GM23248 (cell line): ENCODE data around the gene CDYL. TPM values are rescaled to one million over a fixed set of nuclear protein-coding genes. Genes with fewer than 3 reads are reported as not detected.
"Not testable (repeated sequence)": the region's sequence is repeated elsewhere in the genome, so short reads cannot be mapped to it uniquely, and the experiment has no call there.

Source experiments
- DNase-seq: peaks from one replicate; pipeline ENCODE4 v3.0.0-alpha.2; 2015
- H2AFZ ChIP-seq: fragments of 200-600 bp; sonication (generic); 2 replicates; pipeline ENCODE4 v1.6.1; 2016; ENCODE audit warnings: antibody characterized with exemption
- H3F3A ChIP-seq: fragments of 200-600 bp; sonication (generic); 2 replicates; pipeline ENCODE4 v1.6.1; 2016; ENCODE audit warnings: mild to moderate bottlenecking, antibody characterized with exemption, mixed run types; ENCODE audit not compliant: insufficient read depth
- H3K27ac ChIP-seq: fragments of 200-600 bp; sonication (generic); 2 replicates; pipeline ENCODE4 v1.5.1; 2016; ENCODE audit warnings: mild to moderate bottlenecking
- H3K27me3 ChIP-seq: fragments of 200-600 bp; sonication (generic); replicated peaks from 2 replicates; pipeline ENCODE4 v1.6.1; 2016; ENCODE audit warnings: mild to moderate bottlenecking; ENCODE audit not compliant: insufficient read depth
- H3K36me3 ChIP-seq: fragments of 200-600 bp; sonication (generic); 2 replicates; pipeline ENCODE4 v1.6.1; 2016; ENCODE audit warnings: low read depth, mild to moderate bottlenecking
- H3K4me1 ChIP-seq: fragments of 200-600 bp; sonication (generic); 2 replicates; pipeline ENCODE4 v1.6.1; 2016; ENCODE audit warnings: mild to moderate bottlenecking; ENCODE audit not compliant: insufficient read depth
- H3K4me2 ChIP-seq: fragments of 200-600 bp; sonication (generic); one replicate; pipeline ENCODE4 v1.6.1; 2016; ENCODE audit warnings: mild to moderate bottlenecking; ENCODE audit not compliant: unreplicated experiment
- H3K4me3 ChIP-seq: fragments of 200-600 bp; sonication (generic); 2 replicates; pipeline ENCODE4 v1.5.1; 2016; ENCODE audit warnings: mild to moderate bottlenecking
- H3K79me2 ChIP-seq: fragments of 200-600 bp; sonication (generic); 2 replicates; pipeline ENCODE4 v1.6.1; 2016; ENCODE audit warnings: mild to moderate bottlenecking; ENCODE audit not compliant: insufficient read depth
- H3K9ac ChIP-seq: fragments of 200-600 bp; sonication (generic); 2 replicates; pipeline ENCODE4 v1.6.1; 2016; ENCODE audit warnings: mild to moderate bottlenecking
- H3K9me2 ChIP-seq: fragments of 200-600 bp; sonication (generic); 2 replicates; pipeline ENCODE4 v1.6.1; 2016; ENCODE audit warnings: mixed run types, mild to moderate bottlenecking, moderate library complexity; ENCODE audit not compliant: insufficient read depth
- H3K9me3 ChIP-seq: fragments of 200-600 bp; sonication (generic); one replicate; pipeline ENCODE4 v1.6.1; 2017; ENCODE audit warnings: low read depth
- H4K20me1 ChIP-seq: fragments of 200-600 bp; sonication (generic); 2 replicates; pipeline ENCODE4 v1.6.0; 2016; ENCODE audit not compliant: insufficient read depth
- EZH2 ChIP-seq: fragments of 200-600 bp; sonication (generic); IDR thresholded peaks from 2 replicates; pipeline ENCODE4 v1.6.1; 2018; ENCODE audit warnings: antibody characterized with exemption, mild to moderate bottlenecking; ENCODE audit not compliant: insufficient read depth, poor library complexity, severe bottlenecking
- EZH2phosphoT487 ChIP-seq: fragments of 200-600 bp; sonication (generic); IDR thresholded peaks from 2 replicates; pipeline ENCODE4 v1.6.1; 2018; ENCODE audit warnings: antibody characterized with exemption, moderate library complexity, mild to moderate bottlenecking, low read depth; ENCODE audit not compliant: insufficient read depth
- WGBS, 2 experiments: methylation state at CpG; one replicate each; pipeline ENCODE4 v1.1.6; 2015 to 2017; ENCODE audit warnings: low lambda C conversion rate in 2 of 2, low coverage in 1 of 2; ENCODE audit errors: missing lambda C conversion rate in 2 of 2; 5-methylcytosine and 5-hydroxymethylcytosine counted together
- in situ Hi-C: fragments of 300-500 bp; cut with MboI; formaldehyde crosslinking; loops from 2 replicates; pipeline ENCODE4 v1.15.0; 2020
- polyA plus RNA-seq: library from polyadenylated mRNA; unstranded; fragments of >200 nt; fragmentation: Nextera tagmentation; extraction: Ambion mirVana; gene quantifications from 2 replicates; pipeline ENCODE4 v1.2.1, GENCODE V29; 2016
- total RNA-seq: library from RNA; depleted of rRNA; stranded (reverse); fragments of >200 nt; shearing (Covaris generic); gene quantifications from 2 replicates; pipeline ENCODE4 v1.2.3, GENCODE V29; 2014

CDYL gene
- total and polyA plus RNA-seq, 2 experiments from 2014 or later: 7.9 to 27.9 TPM

GRCh38 chr6:4858194-4859015 is 82.2 kb downstream of the CDYL start:
- Histone ChIP-seq H4K20me1 (peaks cover 21% of the 10 kb centered on the region), H3K27me3 (no peaks in the 10 kb centered on the region), H3K4me3 (no peak overlapping the region), H3K36me3 (no peaks in the 10 kb centered on the region), H3K4me1 (no peaks in the 10 kb centered on the region), H3F3A (no peaks in the 10 kb centered on the region), H3K79me2 (peaks cover 99% of the 10 kb centered on the region), H2AFZ (no peak overlapping the region), H3K9me3 (no peaks in the 10 kb centered on the region), H3K9me2 (no peaks in the 10 kb centered on the region), H3K9ac (no peak overlapping the region), H3K4me2 (no peak overlapping the region), H3K27ac (no peak overlapping the region)
- 87 to 90% methylated on average over 8 of the region's 8 CpGs for WGBS, 2 experiments
- no peak for DNase-seq
- in situ Hi-C loops: no loop called here
- TF ChIP-seq EZH2phosphoT487 (no peak), EZH2 (no peak)

DNA sequence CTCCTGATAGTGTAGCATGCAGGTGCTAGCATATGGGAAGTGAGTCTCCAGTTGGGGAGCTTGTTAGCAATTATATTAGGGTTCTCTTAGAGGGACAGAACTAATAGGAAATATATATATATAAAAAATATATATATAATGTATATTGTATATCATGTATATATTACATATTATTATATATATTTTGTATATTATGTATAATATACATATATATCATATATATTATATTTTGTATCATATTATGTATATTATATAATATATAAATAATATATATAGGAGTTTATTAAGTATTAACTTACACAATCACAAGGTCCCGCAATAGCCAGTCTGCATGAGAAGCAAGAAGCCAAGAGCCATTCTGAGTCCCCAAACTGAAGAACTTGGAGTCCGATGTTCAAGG is 84.2 kb downstream of the CDYL start:
- no peak for DNase-seq
- peaks cover 11% of the 10 kb centered on the region; the same call in 1 of the 2 replicates for H4K20me1 ChIP-seq
- H2AFZ ChIP-seq: no peak overlapping the region
- H3K27me3 ChIP-seq: no peaks in the 10 kb centered on the region
- no peak for TF ChIP-seq EZH2phosphoT487
- TF ChIP-seq EZH2: no peak
- H3K4me2 ChIP-seq: no peak overlapping the region
- in situ Hi-C loops: no loop called here
- no peak overlapping the region for H3K4me3 ChIP-seq
- no peaks in the 10 kb centered on the region for H3K36me3 ChIP-seq
- H3K9ac ChIP-seq: no peak overlapping the region
- WGBS, 2 experiments: 94 to 97% methylated on average over 2 of the region's 2 CpGs
- no peaks in the 10 kb centered on the region for H3K4me1 ChIP-seq
- peaks cover 99% of the 10 kb centered on the region for H3K79me2 ChIP-seq
- H3F3A ChIP-seq: no peaks in the 10 kb centered on the region
- no peaks in the 10 kb centered on the region for H3K9me2 ChIP-seq
- H3K27ac ChIP-seq: no peak overlapping the region
- H3K9me3 ChIP-seq: no peaks in the 10 kb centered on the region

DNA sequence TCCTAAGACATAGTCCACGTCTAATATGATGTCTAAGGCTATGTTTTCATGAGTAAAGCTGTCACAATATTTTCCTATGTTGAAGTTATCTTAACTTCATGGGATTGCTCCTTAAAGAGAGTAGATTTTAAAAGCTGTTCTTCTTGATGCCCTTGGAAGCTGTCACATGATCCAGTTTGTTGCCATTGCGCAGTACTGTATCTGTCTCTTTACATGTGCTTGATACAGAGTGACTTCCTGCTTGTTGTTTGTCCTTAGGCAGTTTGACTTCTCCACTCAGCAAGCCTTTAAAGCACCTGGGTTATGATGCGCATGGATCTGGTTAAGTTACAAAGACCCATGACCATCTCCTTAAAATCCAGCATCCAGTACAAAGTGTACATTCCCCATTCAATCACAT is 85.4 kb downstream of the CDYL start:
- H3K27me3 ChIP-seq: no peaks in the 10 kb centered on the region
- H3K9me2 ChIP-seq: no peaks in the 10 kb centered on the region
- in situ Hi-C loops: no loop called here
- no peak for DNase-seq
- 63 to 71% methylated on average over 3 of the region's 3 CpGs for WGBS, 2 experiments
- H3K4me1 ChIP-seq: no peaks in the 10 kb centered on the region
- H3K4me3 ChIP-seq: no peak overlapping the region
- H3K9me3 ChIP-seq: no peaks in the 10 kb centered on the region
- H3K36me3 ChIP-seq: peaks cover 7% of the 10 kb centered on the region; the same call in 1 of the 2 replicates
- no peak overlapping the region for H3K27ac ChIP-seq
- no peak overlapping the region for H2AFZ ChIP-seq
- no peak overlapping the region for H3K4me2 ChIP-seq
- H3F3A ChIP-seq: no peaks in the 10 kb centered on the region
- TF ChIP-seq EZH2 (no peak), EZH2phosphoT487 (no peak)
- H3K9ac ChIP-seq: no peak overlapping the region
- H4K20me1 ChIP-seq: peaks cover 11% of the 10 kb centered on the region; the same call in 1 of the 2 replicates
- peaks cover 99% of the 10 kb centered on the region for H3K79me2 ChIP-seq

DNA sequence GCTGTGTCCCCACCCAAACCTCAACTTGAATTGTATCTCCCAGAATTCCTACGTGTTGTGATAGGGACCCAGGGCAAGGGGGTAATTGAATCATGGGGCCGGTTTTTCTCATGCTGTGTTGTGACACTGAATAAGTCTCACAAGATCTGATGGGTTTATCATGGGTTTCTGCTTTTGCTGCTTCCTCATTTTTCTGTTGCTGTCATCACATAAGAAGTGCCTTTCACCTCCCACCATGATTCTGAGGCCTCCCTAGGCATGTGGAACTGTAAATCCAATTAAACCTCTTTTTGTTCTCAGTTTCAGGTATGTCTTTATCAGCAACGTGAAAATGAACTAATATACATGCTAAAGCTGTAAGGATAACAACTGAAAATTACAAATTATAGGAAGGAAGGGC is 88.3 kb downstream of the CDYL start:
- Histone ChIP-seq H4K20me1 (peaks cover 7% of the 10 kb centered on the region; the same call in 1 of the 2 replicates), H2AFZ (no peak overlapping the region), H3K9me2 (no peaks in the 10 kb centered on the region), H3K27ac (no peak overlapping the region), H3K36me3 (peaks cover 10% of the 10 kb centered on the region; the same call in 1 of the 2 replicates), H3K4me2 (no peak overlapping the region), H3K27me3 (no peaks in the 10 kb centered on the region), H3F3A (no peaks in the 10 kb centered on the region), H3K9ac (no peak overlapping the region), H3K9me3 (no peaks in the 10 kb centered on the region), H3K4me3 (no peak overlapping the region), H3K4me1 (no peaks in the 10 kb centered on the region), H3K79me2 (peaks cover 99% of the 10 kb centered on the region)
- TF ChIP-seq EZH2: no peak
- no peak for TF ChIP-seq EZH2phosphoT487
- in situ Hi-C loops: no loop called here
- no peak for DNase-seq
- WGBS, 2 experiments: 94 to 98% methylated on average over 3 of the region's 3 CpGs

DNA sequence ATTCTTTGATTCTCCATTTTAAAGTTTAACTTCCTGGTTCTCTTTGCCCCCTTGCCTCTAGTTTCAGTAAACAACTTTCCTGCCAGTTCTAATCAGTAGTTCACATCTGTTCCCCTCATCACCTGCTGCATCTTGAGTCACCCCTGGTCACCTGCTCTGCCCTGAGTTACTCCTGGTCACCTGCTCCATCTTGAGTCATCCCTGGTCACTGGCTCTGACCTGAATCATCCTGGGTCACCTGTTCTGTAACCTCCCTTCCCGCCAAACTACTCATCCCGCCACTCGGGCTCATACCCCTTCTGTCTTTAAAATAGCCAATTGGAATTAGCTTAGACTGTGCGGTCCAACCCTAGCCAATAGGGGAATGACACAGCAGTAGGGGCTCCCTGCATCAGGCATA is 88.8 kb downstream of the CDYL start:
- peaks cover 10% of the 10 kb centered on the region; the same call in 1 of the 2 replicates for H3K36me3 ChIP-seq
- H3K4me2 ChIP-seq, H3K4me3 ChIP-seq, H2AFZ ChIP-seq, H3K9ac ChIP-seq, H3F3A ChIP-seq, DNase-seq, H3K4me1 ChIP-seq, H3K27ac ChIP-seq, H3K9me2 ChIP-seq, H3K9me3 ChIP-seq, in situ Hi-C loops, H3K27me3 ChIP-seq, H4K20me1 ChIP-seq: not testable (repeated sequence)
- WGBS, 2 experiments: 97 to 100% methylated on average over 4 of the region's 4 CpGs
- H3K79me2 ChIP-seq: peaks cover 99% of the 10 kb centered on the region
